HEK293 (cell line): ENCODE results near the gene C20orf204.
A peak's percentile ranks its signal among the peaks of the same experiment; 100 is the strongest.

Experiments
- CTCF ChIA-PET: fragments of 350-600 bp; formaldehyde crosslinking; extraction: SDS; loops from one replicate; lab custom pipeline; 2021; ENCODE audit warnings: antibody characterized with exemption; lab: Yijun Ruan, JAX
- POLR2A ChIA-PET: fragments of 300-600 bp; formaldehyde crosslinking; extraction: SDS; loops from one replicate; lab custom pipeline; 2020; ENCODE audit warnings: antibody characterized with exemption, inconsistent platforms; lab: Yijun Ruan, JAX
- H3K27ac ChIP-seq: fragments of 200-500 bp; sonication (Bioruptor generic); 2 replicates; pipeline ENCODE4 v1.5.1; 2014; ENCODE audit warnings: low read depth, low read length, control low read depth, inconsistent platforms; ENCODE audit errors: extremely low read depth
- H3K36me3 ChIP-seq, 2 experiments: fragments of 200-500 bp in 1 of 2; sonication (Bioruptor generic) in 1 of 2; 1 replicate in 1 of 2; 2 replicates in 1 of 2; pipeline ENCODE4 v1.5.1; 2014 to 2017; ENCODE audit warnings: inconsistent platforms in 2 of 2, low read length in 2 of 2; ENCODE audit not compliant: control insufficient read depth in 2 of 2, insufficient read depth in 1 of 2
- H3K4me1 ChIP-seq: fragments of 200-500 bp; sonication (Bioruptor generic); 2 replicates; pipeline ENCODE4 v1.5.1; 2014; ENCODE audit warnings: mild to moderate bottlenecking, low read length, inconsistent platforms; ENCODE audit not compliant: control insufficient read depth, insufficient read depth
- H3K4me3 ChIP-seq: 2 replicates; pipeline ENCODE4 v1.5.1; 2011; ENCODE audit warnings: low read depth, mild to moderate bottlenecking, control low read depth, low read length, moderate library complexity
- H3K9me3 ChIP-seq: fragments of 200-500 bp; sonication (Bioruptor generic); 2 replicates; pipeline ENCODE4 v1.5.1; 2014; ENCODE audit warnings: low read depth, low read length, inconsistent platforms; ENCODE audit not compliant: control insufficient read depth, insufficient read depth
- EGR2 ChIP-seq: fragments of 450-650 bp; formaldehyde crosslinking; IDR thresholded peaks from 2 replicates; pipeline ENCODE4 v1.5.1; 2016; ENCODE audit warnings: low read depth, missing biosample characterization, missing genetic modification characterization
- HOXC10 ChIP-seq: sonication (generic); formaldehyde crosslinking; IDR thresholded peaks from 2 replicates; pipeline ENCODE4 v1.8.1; 2023; ENCODE audit warnings: mild to moderate bottlenecking, missing genetic modification reagents
- KLF1 ChIP-seq: fragments of 450-650 bp; formaldehyde crosslinking; IDR thresholded peaks from 2 replicates; pipeline ENCODE4 v1.5.1; 2016; ENCODE audit warnings: missing biosample characterization, missing genetic modification characterization
- KLF17 ChIP-seq: fragments of 450-650 bp; formaldehyde crosslinking; IDR thresholded peaks from 2 replicates; pipeline ENCODE4 v1.5.1; 2016; ENCODE audit warnings: missing biosample characterization, missing genetic modification characterization
- KLF9 ChIP-seq: fragments of 450-650 bp; formaldehyde crosslinking; IDR thresholded peaks from 2 replicates; pipeline ENCODE4 v1.5.1; 2016; ENCODE audit warnings: missing biosample characterization, missing genetic modification characterization, low read depth
- PATZ1 ChIP-seq: fragments of 450-650 bp; formaldehyde crosslinking; IDR thresholded peaks from 2 replicates; pipeline ENCODE4 v1.5.1; 2016; ENCODE audit warnings: missing biosample characterization, missing genetic modification characterization
- SCRT2 ChIP-seq: fragments of 450-650 bp; formaldehyde crosslinking; IDR thresholded peaks from 2 replicates; pipeline ENCODE4 v1.5.1; 2016; ENCODE audit warnings: missing biosample characterization, missing genetic modification characterization
- SP3 ChIP-seq: fragments of 450-650 bp; formaldehyde crosslinking; IDR thresholded peaks from 2 replicates; pipeline ENCODE4 v1.5.1; 2016; ENCODE audit warnings: missing biosample characterization, missing genetic modification characterization
- YY2 ChIP-seq: fragments of 450-650 bp; formaldehyde crosslinking; IDR thresholded peaks from 2 replicates; pipeline ENCODE4 v1.5.1; 2016; ENCODE audit warnings: missing biosample characterization, missing genetic modification characterization
- ZBTB8A ChIP-seq: fragments of 450-650 bp; formaldehyde crosslinking; IDR thresholded peaks from 2 replicates; pipeline ENCODE4 v1.5.1; 2016; ENCODE audit warnings: missing biosample characterization, missing genetic modification characterization
- ZFP69B ChIP-seq: fragments of 450-650 bp; formaldehyde crosslinking; IDR thresholded peaks from 2 replicates; pipeline ENCODE4 v1.5.1; 2016; ENCODE audit warnings: missing biosample characterization, missing genetic modification characterization
- ZNF121 ChIP-seq: fragments of 450-650 bp; formaldehyde crosslinking; IDR thresholded peaks from 2 replicates; pipeline ENCODE4 v1.5.1; 2016; ENCODE audit warnings: missing biosample characterization, missing genetic modification characterization
- ZNF302 ChIP-seq: fragments of 450-650 bp; formaldehyde crosslinking; IDR thresholded peaks from 2 replicates; pipeline ENCODE4 v1.5.1; 2016; ENCODE audit warnings: missing biosample characterization, missing genetic modification characterization, low read depth
- ZNF335 ChIP-seq: fragments of 450-650 bp; formaldehyde crosslinking; conservative IDR thresholded peaks from 2 replicates; pipeline ENCODE4 v1.5.1; 2016; ENCODE audit warnings: missing biosample characterization, missing genetic modification characterization
- ZNF341 ChIP-seq: fragments of 450-650 bp; formaldehyde crosslinking; IDR thresholded peaks from 2 replicates; pipeline ENCODE4; 2016; ENCODE audit warnings: low read depth, missing biosample characterization, missing genetic modification characterization
- ZNF366 ChIP-seq: fragments of 450-650 bp; formaldehyde crosslinking; conservative IDR thresholded peaks from 2 replicates; pipeline ENCODE4 v1.5.1; 2016; ENCODE audit warnings: missing biosample characterization, missing genetic modification characterization
- ZNF394 ChIP-seq: fragments of 450-650 bp; formaldehyde crosslinking; IDR thresholded peaks from 2 replicates; pipeline ENCODE4 v1.5.1; 2016; ENCODE audit warnings: missing biosample characterization, missing genetic modification characterization, mild to moderate bottlenecking, moderate library complexity, borderline replicate concordance
- ZNF423 ChIP-seq: fragments of 450-650 bp; formaldehyde crosslinking; IDR thresholded peaks from 2 replicates; pipeline ENCODE4 v1.5.1; 2016; ENCODE audit warnings: missing biosample characterization, missing genetic modification characterization
- ZNF433 ChIP-seq: fragments of 450-650 bp; formaldehyde crosslinking; IDR thresholded peaks from 2 replicates; pipeline ENCODE4 v1.5.1; 2016; ENCODE audit warnings: missing biosample characterization, missing genetic modification characterization, low read depth
- ZNF518A ChIP-seq: fragments of 450-650 bp; formaldehyde crosslinking; conservative IDR thresholded peaks from 2 replicates; pipeline ENCODE4 v1.5.1; 2016; ENCODE audit warnings: low read depth, missing biosample characterization, missing genetic modification characterization
- ZNF530 ChIP-seq: fragments of 450-650 bp; formaldehyde crosslinking; IDR thresholded peaks from 2 replicates; pipeline ENCODE4 v1.5.1; 2016; ENCODE audit warnings: low read depth, missing biosample characterization, missing genetic modification characterization
- ZNF621 ChIP-seq: fragments of 450-650 bp; formaldehyde crosslinking; IDR thresholded peaks from 2 replicates; pipeline ENCODE4 v1.5.1; 2017; ENCODE audit warnings: missing biosample characterization, missing genetic modification characterization
- ZNF660 ChIP-seq: fragments of 450-650 bp; IDR thresholded peaks from 2 replicates; pipeline ENCODE4 v1.5.1; 2018; ENCODE audit warnings: missing biosample characterization, mild to moderate bottlenecking, missing genetic modification characterization
- ZNF792 ChIP-seq: fragments of 450-650 bp; formaldehyde crosslinking; IDR thresholded peaks from 2 replicates; pipeline ENCODE4 v1.5.1; 2016; ENCODE audit warnings: missing biosample characterization, missing genetic modification characterization
- ZNF843 ChIP-seq: fragments of 450-650 bp; formaldehyde crosslinking; IDR thresholded peaks from 2 replicates; pipeline ENCODE4 v1.5.1; 2016; ENCODE audit warnings: missing biosample characterization, missing genetic modification characterization
- ZSCAN23 ChIP-seq: fragments of 450-650 bp; formaldehyde crosslinking; IDR thresholded peaks from 2 replicates; pipeline ENCODE4 v1.5.1; 2016; ENCODE audit warnings: missing biosample characterization, missing genetic modification characterization

C20orf204 gene

GRCh38 chr20:64057628-64058498 is 21.9 kb downstream of the C20orf204 start (continued):
- peak; percentile 75 for TF ChIP-seq EGR2 (tag by site-specific recombination)
- TF ChIP-seq SP3: peak; percentile 45; the same call in 1 of the 2 replicates
- TF ChIP-seq ZBTB8A: peak; percentile 43; the same call in 1 of the 2 replicates
- peak; percentile 30; the same call in 1 of the 2 replicates for TF ChIP-seq KLF1 (tag by site-specific recombination)
- TF ChIP-seq ZNF394 (tag by site-specific recombination): 0 out of 2 replicates have a peak, but pooled peaks have one; percentile 24
- no peak for TF ChIP-seq YY2 (tag by site-specific recombination)
- peak; percentile 71 for TF ChIP-seq KLF9
- peak; percentile 86 for TF ChIP-seq PATZ1 (tag by site-specific recombination)
- TF ChIP-seq ZNF423: 0 out of 2 replicates have a peak, but pooled peaks have one; percentile 48
- TF ChIP-seq, all 188 proteins: peak for 34

GRCh38 chr20:64058536-64058935 is 22.6 kb downstream of the C20orf204 start:
- TF ChIP-seq ZNF433 (tag by site-specific recombination) (no peak), ZNF843 (no peak), ZSCAN23 (no peak), ZNF621 (tag by site-specific recombination) (no peak), ZNF341 (tag by site-specific recombination) (no peak), KLF17 (tag by site-specific recombination) (no peak)
- TF ChIP-seq, all 188 proteins: peak for 0
- Histone ChIP-seq H3K9me3 (no peaks in the 10 kb centered on the region), H3K4me3 (no peak overlapping the region), H3K36me3 (no peaks in the 10 kb centered on the region), H3K27ac (no peak overlapping the region), H3K4me1 (no peaks in the 10 kb centered on the region)
- ChIA-PET POLR2A (no interaction called here), CTCF (interaction anchor here (0.7 to 2.8 kb wide), 4 partner anchors 19 to 78 kb away, joined by 4 to 39 read pairs (median 4); partner anchors contain the start of genes LKAAEAR1, PRPF6 and SAMD10)

- POLR2A ChIA-PET: interaction anchor here (0.6 to 1.5 kb wide), 11 partner anchors 8 to 106 kb away, joined by 3 to 16 read pairs (median 5); partner anchors contain the start of genes OPRL1, PRPF6, RGS19 and UCKL1
- CTCF ChIA-PET: interaction anchor here (0.6 to 1.5 kb wide), 8 partner anchors 9 to 298 kb away, joined by 3 to 5 read pairs (median 4); partner anchors contain the start of gene PRPF6
- Histone ChIP-seq H3K27ac (peak overlapping the region; percentile 79), H3K9me3 (no peaks in the 10 kb centered on the region), H3K36me3 (no peaks in the 10 kb centered on the region), H3K4me3 (peak overlapping the region; percentile 80), H3K4me1 (no peaks in the 10 kb centered on the region)
- TF ChIP-seq ZNF530 (tag by site-specific recombination): no peak
- no peak for TF ChIP-seq ZFP69B (tag by site-specific recombination)
- peak; percentile 91 for TF ChIP-seq ZNF335 (tag by site-specific recombination)
- TF ChIP-seq ZNF660 (tag by site-specific recombination): no peak
- no peak for TF ChIP-seq ZNF366
- peak; percentile 49; the same call in 1 of the 2 replicates for TF ChIP-seq SCRT2 (tag by site-specific recombination)
- TF ChIP-seq ZNF792 (tag by site-specific recombination): no peak
- 0 out of 2 replicates have a peak, but pooled peaks have one; percentile 55 for TF ChIP-seq HOXC10 (CRISPR knock-in tag)
- no peak for TF ChIP-seq YY2 (tag by site-specific recombination)
- no peak for TF ChIP-seq ZNF121 (tag by site-specific recombination)
- no peak for TF ChIP-seq ZNF518A (tag by site-specific recombination)
- no peak for TF ChIP-seq ZNF302 (tag by site-specific recombination)
Observed at GRCh38 chr20:64062276-64062595, 26.3 kb downstream of the C20orf204 start.
